Transverse colon (tissue), 3 donors: ENCODE measurements around the gene FBXO15.

Experiments
- POLR2A ChIP-seq: fragments of 450-650 bp; IDR thresholded peaks from one replicate; pipeline ENCODE4 v1.6.1; 2016; ENCODE audit warnings: antibody characterized with exemption, mild to moderate bottlenecking, moderate library complexity
- TF ChIP-seq, protein P1 (sequence below), 5 experiments: fragments of 200-600 bp in 3 of 5; fragments of 450-650 bp in 2 of 5; sonication (generic) in 3 of 5; IDR thresholded peaks; 1 replicate in 2 of 5; 2 replicates in 3 of 5; pipeline ENCODE4 v1.5.1; 2016 to 2017; ENCODE audit warnings: antibody characterized with exemption in 5 of 5, inconsistent platforms in 3 of 5, mild to moderate bottlenecking in 2 of 5, moderate library complexity in 1 of 5

DNA sequence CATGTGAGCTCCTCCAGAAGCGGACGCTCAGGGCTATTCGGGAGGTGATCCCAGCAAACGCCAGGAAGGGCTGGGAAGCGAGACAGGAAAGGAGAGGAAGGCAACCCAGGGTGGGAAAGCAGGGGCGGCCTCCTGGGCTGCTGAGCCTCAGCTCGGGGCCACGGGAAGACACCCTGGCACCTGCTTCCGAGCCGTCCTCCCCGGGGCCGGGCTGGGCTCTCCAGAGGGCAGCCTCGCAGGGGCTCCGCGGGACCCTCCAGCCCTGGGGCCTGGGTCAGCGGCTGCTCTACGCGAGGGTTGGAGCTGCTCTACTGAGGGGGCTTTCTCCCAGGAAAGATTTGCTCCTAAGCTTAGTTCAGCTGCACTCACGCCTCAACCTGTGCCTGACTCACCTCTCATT, 34.7 kb upstream of the FBXO15 start:
- TF ChIP-seq, protein P1, sequence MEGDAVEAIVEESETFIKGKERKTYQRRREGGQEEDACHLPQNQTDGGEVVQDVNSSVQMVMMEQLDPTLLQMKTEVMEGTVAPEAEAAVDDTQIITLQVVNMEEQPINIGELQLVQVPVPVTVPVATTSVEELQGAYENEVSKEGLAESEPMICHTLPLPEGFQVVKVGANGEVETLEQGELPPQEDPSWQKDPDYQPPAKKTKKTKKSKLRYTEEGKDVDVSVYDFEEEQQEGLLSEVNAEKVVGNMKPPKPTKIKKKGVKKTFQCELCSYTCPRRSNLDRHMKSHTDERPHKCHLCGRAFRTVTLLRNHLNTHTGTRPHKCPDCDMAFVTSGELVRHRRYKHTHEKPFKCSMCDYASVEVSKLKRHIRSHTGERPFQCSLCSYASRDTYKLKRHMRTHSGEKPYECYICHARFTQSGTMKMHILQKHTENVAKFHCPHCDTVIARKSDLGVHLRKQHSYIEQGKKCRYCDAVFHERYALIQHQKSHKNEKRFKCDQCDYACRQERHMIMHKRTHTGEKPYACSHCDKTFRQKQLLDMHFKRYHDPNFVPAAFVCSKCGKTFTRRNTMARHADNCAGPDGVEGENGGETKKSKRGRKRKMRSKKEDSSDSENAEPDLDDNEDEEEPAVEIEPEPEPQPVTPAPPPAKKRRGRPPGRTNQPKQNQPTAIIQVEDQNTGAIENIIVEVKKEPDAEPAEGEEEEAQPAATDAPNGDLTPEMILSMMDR (IDR thresholded peaks at IDR 0.05): no peak
- no peak for TF ChIP-seq POLR2A
